Melanocyte of skin (primary cell): ENCODE measurements around the gene SLC35E4. TPM values are rescaled to one million over a fixed set of nuclear protein-coding genes. Genes with fewer than 3 reads are reported as not detected.

Source experiments
- total RNA-seq, 2 donors: library from RNA; depleted of rRNA; stranded (reverse); fragments of >200 nt; gene quantifications; 2 replicates each; pipeline ENCODE4 v1.2.3, GENCODE V29; 2012

The SLC35E4 gene
- 1 to 10 TPM; 2.8 to 6.7 TPM for total RNA-seq

GRCh38 chr22:30635273-30636225 lies at the start of gene SLC35E4:
SLC35E4 (plus strand) TSS chr22:30635781; CDS start chr22:30636451, 670 bp downstream.

GRCh38 chr22:30591588-30592359 lies 43.8 kb upstream of the SLC35E4 start, which contains the start of gene PES1:
PES1 (minus strand) TSS chr22:30591910; CDS start chr22:30591833, 77 bp downstream.

GRCh38 chr22:30606455-30607299 lies 28.9 kb upstream of the SLC35E4 start, which contains the start of gene TCN2:
TCN2 (plus strand) TSS chr22:30607174; CDS start chr22:30607332, 158 bp downstream.

GRCh38 chr22:30667494-30668385 lies 32.2 kb downstream of the SLC35E4 start, which contains the start of gene DUSP18:
DUSP18 (minus strand) TSS chr22:30667875; CDS start chr22:30664003, 3,872 bp downstream.

GRCh38 chr22:30694640-30695350 lies 59.2 kb downstream of the SLC35E4 start, which contains the start of gene OSBP2:
OSBP2 (plus strand) TSS chr22:30694874; CDS start chr22:30694910, 36 bp downstream.

Other genes starting within 250 kb of the SLC35E4 start
- gene RNF215, start 248.4 kb upstream of the SLC35E4 start, total RNA-seq: 1 to 10 TPM; 8.3 to 9.3 TPM
- gene SEC14L2, start 238.8 kb upstream of the SLC35E4 start, total RNA-seq: 1 to 10 TPM; 5.2 to 6.7 TPM
- gene MTFP1, start 210.0 kb upstream of the SLC35E4 start, total RNA-seq: 10 to 100 TPM; 14.8 to 38.0 TPM
- gene SEC14L3, start 163.8 kb upstream of the SLC35E4 start, total RNA-seq: not detected
- gene SEC14L4, start 130.1 kb upstream of the SLC35E4 start, total RNA-seq: under 1 TPM; under 0.01 to 0.33 TPM
- gene SEC14L6, start 89.0 kb upstream of the SLC35E4 start, total RNA-seq: under 1 TPM in 1 of 2 donors, not detected in 1; 0.34 TPM
- gene GAL3ST1, start 61.1 kb upstream of the SLC35E4 start, total RNA-seq: under 1 TPM in 1 of 2 donors, not detected in 1; 0.34 TPM
- gene PES1, start 43.9 kb upstream of the SLC35E4 start, total RNA-seq: 100 to 1,000 TPM in 1 of 2 donors, 10 to 100 TPM in 1; 53.0 to 117 TPM
- gene TCN2, start 28.6 kb upstream of the SLC35E4 start, total RNA-seq: 10 to 100 TPM; 17.0 to 23.4 TPM
- gene DUSP18, start 32.1 kb downstream of the SLC35E4 start, total RNA-seq: 1 to 10 TPM; 6.2 to 10.0 TPM
- 1 to 10 TPM; 2.4 to 2.7 TPM for gene OSBP2, start 59.1 kb downstream of the SLC35E4 start, total RNA-seq